Progenitor cell of endocrine pancreas (in vitro differentiated cells): ENCODE results near the gene PPDPF. TPM values are rescaled to one million over a fixed set of nuclear protein-coding genes. Genes with fewer than 3 reads are reported as not detected.

Source experiments
- DNase-seq: peaks from one replicate; pipeline ENCODE4 v3.0.0; 2021; ENCODE audit warnings: low spot score; ENCODE audit not compliant: unreplicated experiment
- H3K27ac Mint-ChIP-seq: 2 replicates; pipeline ENCODE4 v1.8.0; 2021; ENCODE audit warnings: mild to moderate bottlenecking, moderate library complexity, mixed read lengths
- H3K27me3 Mint-ChIP-seq: 2 replicates; pipeline ENCODE4 v1.8.0; 2021; ENCODE audit warnings: mixed read lengths
- H3K36me3 Mint-ChIP-seq: 2 replicates; pipeline ENCODE4 v1.8.0; 2022; ENCODE audit warnings: mixed read lengths; ENCODE audit not compliant: insufficient read depth
- H3K4me1 Mint-ChIP-seq: 2 replicates; pipeline ENCODE4 v1.8.0; 2021; ENCODE audit warnings: low read depth, mixed read lengths
- H3K4me3 Mint-ChIP-seq: 2 replicates; pipeline ENCODE4 v1.8.0; 2021; ENCODE audit warnings: low read depth, mild to moderate bottlenecking, moderate library complexity, mixed read lengths
- H3K9me3 Mint-ChIP-seq: 2 replicates; pipeline ENCODE4 v1.8.0; 2021; ENCODE audit warnings: low read depth, mixed read lengths
- CTCF ChIP-seq: fragments of 200-600 bp; sonication (generic); IDR thresholded peaks from one replicate; pipeline ENCODE4 v1.5.0; 2021; ENCODE audit warnings: antibody characterized with exemption, mild to moderate bottlenecking; ENCODE audit not compliant: unreplicated experiment
- total RNA-seq: library from RNA; stranded (reverse); gene quantifications from 2 replicates; pipeline ENCODE4 v1.2.1, GENCODE V29; 2021

Gene PPDPF
- total RNA-seq, 1 donor from 2014 or later: 374 TPM

- Mint-ChIP-seq H3K4me1 (no peaks in the 10 kb centered on the region), H3K36me3 (peaks cover 3% of the 10 kb centered on the region), H3K27me3 (no peaks in the 10 kb centered on the region), H3K27ac (no peak overlapping the region), H3K9me3 (no peaks in the 10 kb centered on the region), H3K4me3 (no peak overlapping the region)
- TF ChIP-seq CTCF: no peak
- no peak for DNase-seq
Observed at GRCh38 chr20:63563225-63563935, 42.8 kb downstream of the PPDPF start.

GRCh38 chr20:63564036-63564810, 43.7 kb downstream of the PPDPF start:
- H3K27ac Mint-ChIP-seq: no peak overlapping the region

DNA sequence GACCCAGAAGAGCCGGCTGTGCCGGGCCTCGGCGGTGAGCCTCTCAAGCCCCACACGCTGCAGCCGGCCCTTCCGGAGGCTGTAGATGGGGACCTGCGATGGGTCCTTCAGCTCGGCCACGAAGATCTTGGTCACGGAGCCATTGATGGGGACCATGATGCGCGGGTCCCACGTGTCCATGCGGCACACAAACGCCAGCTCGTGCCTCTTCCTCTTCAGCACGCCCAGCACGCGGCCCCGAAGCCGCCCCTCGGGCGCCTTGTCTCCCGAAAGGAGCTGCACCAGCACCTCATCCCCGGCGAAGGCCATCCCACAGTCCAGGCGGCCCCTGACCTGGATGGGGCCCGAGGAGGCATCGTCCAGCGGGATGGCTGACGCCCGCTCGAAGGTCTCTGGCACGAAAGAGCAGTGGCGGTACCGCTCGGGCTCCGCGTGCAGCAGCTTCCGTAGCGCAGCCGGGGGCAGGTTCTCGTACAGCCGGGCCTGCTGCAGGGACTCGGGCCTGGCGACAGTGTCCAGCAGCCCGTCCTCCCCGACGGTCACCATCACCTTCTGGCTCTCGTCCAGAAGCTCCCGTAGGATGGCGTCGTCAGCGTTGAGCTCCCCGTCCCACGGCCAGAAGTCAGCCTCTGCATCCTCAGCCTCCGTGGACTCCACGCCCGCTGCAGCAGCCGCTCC, 44.6 kb downstream of the PPDPF start:
- DNase-seq: no peak
- Mint-ChIP-seq H3K4me1 (no peaks in the 10 kb centered on the region), H3K27ac (no peak overlapping the region), H3K4me3 (no peak overlapping the region), H3K27me3 (no peaks in the 10 kb centered on the region), H3K36me3 (peaks cover 3% of the 10 kb centered on the region), H3K9me3 (no peaks in the 10 kb centered on the region)
- TF ChIP-seq CTCF: no peak

More at GRCh38 chr20:63564036-63564810, 43.7 kb downstream of the PPDPF start:
- TF ChIP-seq CTCF: no peak
- Mint-ChIP-seq H3K4me3 (no peak overlapping the region), H3K27me3 (no peaks in the 10 kb centered on the region), H3K9me3 (no peaks in the 10 kb centered on the region), H3K36me3 (peaks cover 3% of the 10 kb centered on the region), H3K4me1 (no peaks in the 10 kb centered on the region)
- no peak for DNase-seq

DNA sequence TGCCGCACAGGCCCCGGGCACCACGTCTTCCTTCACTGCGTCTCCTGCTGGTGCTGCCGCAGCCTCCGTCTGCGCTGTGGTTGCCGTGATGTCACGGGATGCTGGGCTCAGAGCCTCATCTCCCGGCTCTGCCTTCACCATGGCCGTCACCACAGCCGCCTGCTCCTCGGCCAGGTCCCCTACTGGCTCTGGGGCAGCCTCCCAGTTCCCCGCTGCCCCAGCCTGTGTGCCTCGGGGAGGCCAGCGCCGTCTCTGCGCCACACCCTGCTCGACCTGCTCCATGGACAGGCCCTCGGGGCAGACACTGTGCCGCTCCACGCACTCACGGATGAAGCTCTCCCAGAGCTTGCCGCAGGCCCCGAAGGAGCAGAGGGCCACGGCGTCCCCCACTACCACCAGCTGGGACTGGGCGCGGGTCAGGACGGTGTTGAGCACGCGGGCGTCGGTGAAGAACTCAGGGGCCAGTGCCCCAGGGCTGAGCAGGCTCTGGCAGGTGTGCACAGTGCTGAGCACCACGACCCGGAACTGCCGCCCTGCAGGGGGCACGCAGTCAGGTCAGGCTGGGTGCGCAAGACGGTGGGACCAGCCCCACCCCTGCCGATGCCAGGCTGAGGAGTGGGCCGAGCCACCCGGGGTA, 45.3 kb downstream of the PPDPF start:
- Mint-ChIP-seq H3K36me3 (no peaks in the 10 kb centered on the region), H3K4me1 (no peaks in the 10 kb centered on the region), H3K27ac (no peak overlapping the region), H3K9me3 (no peaks in the 10 kb centered on the region), H3K27me3 (no peaks in the 10 kb centered on the region), H3K4me3 (no peak overlapping the region)
- TF ChIP-seq CTCF: no peak
- no peak for DNase-seq
